Ovary (tissue), 3 donors: ENCODE measurements around the gene HDDC3.

ENCODE experiments used
- EP300 ChIP-seq: sonication (generic); formaldehyde crosslinking; IDR thresholded peaks from one replicate; pipeline ENCODE4 v1.6.1; 2017; ENCODE audit warnings: antibody characterized with exemption
- TF ChIP-seq, protein P1 (sequence below), 3 donors: fragments of 450-650 bp in 2 of 3; fragments of 200-600 bp in 1 of 3; IDR thresholded peaks; one replicate each; pipeline versions ENCODE4 v1.5.1 to v1.8.0; 2016 to 2022; ENCODE audit warnings: antibody characterized with exemption in 3 of 3, mild to moderate bottlenecking in 1 of 3
- donor health status: DM: no; HTN: no; CAD: no.

GRCh38 chr15:90907838-90908507 lies 24.4 kb downstream of the HDDC3 start:
- TF ChIP-seq, protein P1, sequence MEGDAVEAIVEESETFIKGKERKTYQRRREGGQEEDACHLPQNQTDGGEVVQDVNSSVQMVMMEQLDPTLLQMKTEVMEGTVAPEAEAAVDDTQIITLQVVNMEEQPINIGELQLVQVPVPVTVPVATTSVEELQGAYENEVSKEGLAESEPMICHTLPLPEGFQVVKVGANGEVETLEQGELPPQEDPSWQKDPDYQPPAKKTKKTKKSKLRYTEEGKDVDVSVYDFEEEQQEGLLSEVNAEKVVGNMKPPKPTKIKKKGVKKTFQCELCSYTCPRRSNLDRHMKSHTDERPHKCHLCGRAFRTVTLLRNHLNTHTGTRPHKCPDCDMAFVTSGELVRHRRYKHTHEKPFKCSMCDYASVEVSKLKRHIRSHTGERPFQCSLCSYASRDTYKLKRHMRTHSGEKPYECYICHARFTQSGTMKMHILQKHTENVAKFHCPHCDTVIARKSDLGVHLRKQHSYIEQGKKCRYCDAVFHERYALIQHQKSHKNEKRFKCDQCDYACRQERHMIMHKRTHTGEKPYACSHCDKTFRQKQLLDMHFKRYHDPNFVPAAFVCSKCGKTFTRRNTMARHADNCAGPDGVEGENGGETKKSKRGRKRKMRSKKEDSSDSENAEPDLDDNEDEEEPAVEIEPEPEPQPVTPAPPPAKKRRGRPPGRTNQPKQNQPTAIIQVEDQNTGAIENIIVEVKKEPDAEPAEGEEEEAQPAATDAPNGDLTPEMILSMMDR (IDR thresholded peaks at IDR 0.05): no peak
- TF ChIP-seq EP300: no peak
